NCI-H774 (cell line): Measurements from ENCODE around the gene PPP1CC.
"Not testable (repeated sequence)": the region's sequence is repeated elsewhere in the genome, so short reads cannot be mapped to it uniquely, and the experiment has no call there.

Experiments used
- DNase-seq: peaks from one replicate; lab custom pipeline; 2025; lab: John Stamatoyannopoulos, UW

Gene PPP1CC

DNA sequence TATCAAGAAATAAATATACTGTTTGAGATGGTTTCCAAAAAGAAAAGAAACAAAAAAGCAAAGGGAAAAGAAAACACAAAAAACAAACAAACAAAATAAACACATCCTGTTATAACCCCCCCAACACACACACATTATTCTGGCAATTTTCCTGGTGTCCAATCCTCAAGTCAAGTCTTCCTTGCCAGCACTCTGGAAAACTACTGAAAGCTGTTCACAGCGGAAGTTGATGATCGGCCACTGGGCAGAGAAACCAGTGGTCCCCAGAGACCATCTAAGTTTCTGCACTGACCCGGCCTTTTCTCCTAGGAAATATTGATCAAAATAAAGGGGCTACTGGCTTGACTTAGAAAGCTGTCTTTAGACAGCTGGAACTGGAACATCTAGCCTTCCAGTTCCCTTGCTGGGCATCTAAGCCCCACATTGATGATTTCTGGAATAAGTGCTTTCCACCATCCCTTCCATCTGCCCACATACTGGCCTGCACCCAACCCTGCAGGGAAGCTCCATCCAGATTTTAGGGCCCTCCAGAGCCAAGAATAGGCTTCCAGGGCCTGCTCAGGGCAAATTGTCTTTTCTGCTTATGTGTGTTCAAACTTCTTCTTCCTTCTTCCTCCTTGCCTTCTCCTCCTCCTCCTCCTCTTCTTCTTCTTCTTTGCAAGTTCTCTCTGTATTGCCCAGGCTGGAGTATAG is 11.6 kb upstream of the PPP1CC start:
- no peak for DNase-seq

DNA sequence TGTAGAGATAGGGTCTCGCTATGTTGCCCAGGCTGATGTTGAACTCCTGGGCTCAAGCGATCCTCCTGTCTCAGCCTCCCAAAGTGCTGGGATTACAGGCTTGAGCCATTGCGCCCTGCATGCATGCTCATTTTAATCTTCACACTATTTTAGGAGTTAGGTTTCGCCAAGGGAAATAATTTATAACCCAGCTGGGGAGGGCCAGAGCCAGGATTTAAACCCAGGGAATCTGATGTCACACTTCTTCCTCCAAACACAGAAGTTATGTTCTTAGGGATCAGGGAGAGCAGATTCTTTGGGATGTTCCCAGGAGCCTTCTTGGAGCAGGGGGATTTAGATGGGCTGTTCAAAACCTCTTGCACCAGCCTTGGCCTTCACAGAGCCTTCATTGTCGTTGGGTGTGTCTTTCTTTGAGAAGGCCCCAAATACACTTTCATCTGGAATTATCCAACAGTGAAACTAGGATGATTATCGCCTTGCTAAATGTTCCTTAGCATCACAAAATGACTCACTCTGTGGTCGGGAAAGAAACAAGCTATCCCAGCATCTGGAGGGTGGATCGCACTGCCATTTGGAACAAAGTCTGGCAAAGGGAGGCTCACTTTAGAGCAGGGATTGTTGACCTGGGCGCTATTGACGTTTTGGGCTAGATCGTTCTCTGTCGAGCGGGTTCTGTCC is 8.2 kb upstream of the PPP1CC start:
- DNase-seq = no peak

DNA sequence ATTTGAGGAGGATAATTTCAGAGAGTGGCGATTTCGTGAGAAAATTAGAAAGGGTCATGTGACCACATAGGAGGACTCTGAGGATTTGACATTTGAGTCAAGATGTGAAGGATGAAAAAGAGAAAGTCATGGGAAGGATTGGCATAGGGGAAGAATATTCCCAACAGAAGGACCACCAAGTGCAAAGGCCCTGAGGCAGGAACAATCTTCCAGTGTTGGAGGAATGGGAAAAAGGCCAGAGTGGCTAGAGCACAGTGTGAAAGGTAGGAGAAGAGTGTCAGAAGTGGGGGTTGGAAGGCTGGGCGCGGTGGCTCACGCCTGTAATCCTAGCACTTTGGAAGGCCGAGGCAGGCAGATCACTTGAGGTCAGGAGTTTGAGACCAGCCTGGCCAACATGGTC is 3.9 kb upstream of the PPP1CC start:
- DNase-seq = no peak

DNA sequence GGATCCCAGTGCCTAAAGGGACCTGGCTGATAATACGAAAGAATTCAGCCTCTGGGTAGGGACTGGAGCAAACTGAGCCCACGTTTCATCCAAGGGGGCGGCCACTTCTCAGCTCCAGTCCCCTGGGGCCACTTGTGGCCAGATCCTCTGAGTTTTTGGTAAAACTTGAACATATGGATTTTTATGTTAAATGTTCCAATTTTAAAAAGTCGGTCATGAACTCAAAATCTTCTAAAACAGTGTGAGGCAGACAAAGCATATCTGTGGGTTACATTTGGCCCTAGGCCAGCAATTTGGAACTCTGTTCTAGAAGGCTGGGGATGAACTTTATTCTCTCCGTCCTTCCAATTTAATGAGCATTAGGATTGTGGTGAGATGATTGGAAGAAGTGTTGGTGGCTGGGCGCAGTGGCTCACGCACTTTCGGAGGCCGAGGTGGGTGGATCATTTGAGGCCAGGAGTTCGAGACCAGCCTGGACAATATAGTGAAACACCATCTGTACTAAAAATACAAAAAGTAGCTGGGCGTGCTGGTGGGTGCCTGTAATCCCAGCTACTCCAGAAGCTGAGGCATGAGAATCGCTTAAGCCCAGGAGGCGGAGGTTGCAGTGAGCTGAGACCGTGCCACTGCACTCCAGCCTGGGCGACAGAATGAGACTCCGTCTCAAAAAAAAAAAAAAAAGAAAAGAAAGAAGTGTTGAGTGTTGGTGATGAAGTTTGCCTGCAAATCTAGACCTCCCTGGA is 3.0 kb upstream of the PPP1CC start:
- DNase-seq = no peak

DNA sequence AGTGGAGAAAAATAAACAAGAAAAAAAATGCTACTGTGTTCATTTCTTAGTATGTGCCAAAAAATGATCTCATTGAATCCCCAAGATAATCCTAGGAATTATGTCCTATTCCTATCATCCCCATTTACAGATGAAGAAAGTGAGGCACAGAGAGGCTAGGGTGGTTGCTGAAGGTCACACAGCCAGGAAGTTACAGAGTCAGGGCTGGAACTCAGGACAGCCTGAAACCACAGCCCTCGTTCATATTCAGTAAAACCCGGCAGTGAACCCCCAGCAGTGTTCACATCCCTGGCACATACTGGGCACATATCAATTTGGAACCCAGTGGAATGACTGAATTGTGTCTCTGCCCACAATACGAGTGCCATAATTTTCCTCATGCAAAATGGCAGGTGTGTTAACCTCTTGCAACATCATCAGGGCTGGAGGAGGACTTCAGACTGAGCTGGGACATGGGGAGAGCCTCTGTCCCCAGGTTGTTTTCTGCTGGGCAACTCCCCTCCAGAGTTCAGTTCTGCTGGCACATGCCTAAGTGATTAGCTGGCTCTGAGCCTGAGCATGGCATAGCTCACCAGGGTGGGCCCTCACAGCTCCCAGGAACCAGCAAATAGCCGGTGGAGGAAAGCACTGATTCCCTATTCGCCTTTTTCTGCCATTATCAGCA is 2.0 kb upstream of the PPP1CC start:
- no peak for DNase-seq

DNA sequence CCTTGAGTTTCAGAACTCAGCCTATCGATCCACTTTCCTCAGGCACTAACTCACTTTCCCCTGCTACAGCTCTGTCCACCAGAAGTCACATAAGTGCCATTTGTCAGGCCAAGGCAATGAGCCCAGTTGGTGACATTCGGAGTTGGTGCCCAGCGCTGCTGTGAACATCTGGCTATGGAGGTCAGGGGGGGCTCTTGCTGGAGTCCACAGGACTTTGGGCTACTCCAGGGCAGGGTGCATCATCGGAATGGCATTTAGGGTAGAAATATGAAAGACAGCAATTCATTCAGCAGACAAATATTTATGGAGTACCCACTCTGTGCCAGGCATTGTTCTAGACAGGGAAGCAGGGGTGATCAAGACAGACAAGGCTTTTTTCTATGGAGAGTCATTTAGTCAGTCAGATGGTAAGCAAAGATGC is 1.5 kb upstream of the PPP1CC start:
- DNase-seq = no peak

DNA sequence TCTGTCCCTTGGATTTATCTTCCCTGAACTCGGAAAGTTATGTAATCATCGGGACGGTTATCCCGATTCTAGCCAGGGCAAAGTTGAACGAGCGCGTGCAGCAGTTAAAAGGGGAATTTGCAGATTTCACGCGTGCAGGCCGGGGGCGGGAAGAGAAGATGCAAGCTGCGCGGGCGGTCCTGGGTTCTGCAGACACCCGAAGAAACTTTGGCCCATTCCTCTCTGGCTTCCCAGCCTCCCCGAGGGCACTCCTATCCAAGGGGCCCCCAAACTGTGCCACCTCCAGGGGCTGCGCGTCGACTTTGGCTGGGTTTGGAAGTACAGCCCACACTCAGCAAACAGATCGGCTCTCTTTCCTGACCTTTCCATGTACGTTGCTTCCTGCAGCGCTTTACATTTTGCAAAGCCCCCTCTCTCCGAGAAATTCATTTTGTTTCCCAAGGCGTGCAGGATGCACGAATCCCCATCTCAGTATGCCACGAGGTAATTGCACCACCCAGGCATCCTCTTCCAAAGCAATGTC is 941 bp upstream of the PPP1CC start:
- DNase-seq = no peak

DNA sequence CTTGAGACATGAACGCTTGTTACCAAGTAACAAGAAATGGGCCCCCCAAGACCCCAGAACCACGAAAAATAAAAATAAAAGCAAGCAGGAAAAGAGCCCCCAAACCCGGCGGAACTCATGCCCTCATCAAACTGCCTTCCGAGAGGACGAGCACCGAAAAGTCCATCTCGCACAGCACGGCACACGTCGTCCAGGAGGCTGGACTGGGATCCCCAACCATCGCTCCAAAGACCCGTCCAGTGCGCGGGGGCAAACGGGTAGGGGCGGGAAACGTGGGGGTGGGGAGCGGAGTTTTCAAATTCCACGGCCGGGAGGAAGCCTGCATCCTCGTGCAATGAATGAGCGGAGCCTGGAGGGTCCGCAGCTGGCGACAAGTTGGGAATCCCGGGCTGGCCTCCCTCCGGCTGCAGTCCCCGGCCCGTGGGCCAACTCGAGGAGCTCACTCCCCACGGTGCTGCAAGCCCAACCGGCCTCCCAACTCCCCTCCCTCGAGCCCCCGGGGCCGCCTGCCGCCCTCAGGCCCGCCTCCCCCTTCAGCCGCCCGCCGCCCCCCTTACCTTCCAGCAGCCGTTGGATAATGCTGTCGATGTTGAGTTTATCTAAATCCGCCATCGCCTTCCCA is 484 bp downstream of the PPP1CC start:
- DNase-seq = no peak

DNA sequence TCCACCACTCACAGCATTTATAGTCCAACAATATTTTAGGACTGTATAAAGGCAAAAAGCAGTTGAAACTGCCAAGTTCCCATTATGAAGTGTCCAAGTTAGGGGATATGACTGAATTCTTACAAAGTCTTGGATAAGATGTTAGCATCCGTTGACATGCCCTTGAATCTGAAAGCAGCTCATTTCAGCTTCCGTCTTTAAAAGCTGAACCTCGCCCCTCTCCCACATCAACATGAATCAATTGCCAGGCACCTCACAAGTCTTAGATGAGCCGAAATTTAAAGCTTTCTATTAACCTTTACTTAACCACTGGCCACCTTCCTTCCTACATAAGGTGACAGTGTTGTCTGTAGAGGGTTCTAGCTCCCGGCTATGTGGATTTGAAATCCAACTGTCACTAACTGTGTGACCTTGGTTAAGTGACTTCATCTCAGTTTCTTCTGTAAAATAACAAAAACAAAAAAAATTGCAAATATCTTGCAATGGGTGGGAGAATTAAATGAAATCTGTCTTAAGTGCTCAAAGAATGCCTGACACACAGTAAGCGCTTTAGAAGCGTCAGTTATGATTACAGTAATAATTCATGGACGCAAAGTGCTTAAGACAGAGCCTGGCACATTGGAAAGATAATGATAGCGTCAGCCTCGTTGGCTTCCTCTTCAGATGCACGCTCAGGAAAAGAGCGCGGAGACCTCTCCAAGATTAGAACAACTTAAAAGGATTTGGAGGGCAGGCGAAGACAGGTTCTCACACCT is 1.2 kb downstream of the PPP1CC start:
- DNase-seq = no peak

DNA sequence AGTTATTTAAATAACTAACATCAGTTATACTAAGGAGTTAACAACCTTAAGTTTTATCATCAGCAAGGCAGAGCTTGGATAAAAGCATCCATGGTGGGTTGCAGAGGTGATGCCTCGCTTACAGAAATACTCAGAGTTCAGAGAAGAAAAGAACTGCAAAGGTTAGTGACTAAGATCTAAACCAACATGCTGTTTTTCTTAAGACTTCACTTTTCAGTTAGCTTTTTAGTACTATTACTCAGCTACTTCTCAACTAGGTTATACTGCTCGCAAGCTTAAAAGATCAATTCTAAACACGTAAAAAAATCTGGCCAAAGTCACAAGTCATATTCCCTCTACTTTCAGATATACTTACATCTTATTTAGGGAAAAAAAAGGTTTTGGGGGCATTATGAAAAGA is 2.8 kb downstream of the PPP1CC start:
- DNase-seq = no peak

DNA sequence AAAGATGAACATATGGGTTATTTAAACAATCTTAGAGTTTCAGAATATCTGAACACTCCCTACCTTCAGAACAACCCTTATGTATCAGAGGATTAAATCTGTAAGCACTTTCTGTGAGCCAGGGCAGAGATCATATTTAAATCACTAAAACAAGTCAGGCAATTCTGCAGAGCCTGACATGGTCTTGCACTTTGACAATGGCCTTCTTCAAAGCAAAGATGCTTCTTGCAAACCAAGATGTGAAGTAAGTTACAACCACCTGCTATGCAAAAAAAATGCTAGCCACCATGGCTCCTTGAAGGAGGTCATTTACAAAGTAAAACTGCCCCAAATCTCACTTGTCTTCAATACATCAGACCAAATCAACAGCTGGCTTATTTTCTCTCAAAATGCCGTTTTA is 3.2 kb downstream of the PPP1CC start:
- DNase-seq = no peak

DNA sequence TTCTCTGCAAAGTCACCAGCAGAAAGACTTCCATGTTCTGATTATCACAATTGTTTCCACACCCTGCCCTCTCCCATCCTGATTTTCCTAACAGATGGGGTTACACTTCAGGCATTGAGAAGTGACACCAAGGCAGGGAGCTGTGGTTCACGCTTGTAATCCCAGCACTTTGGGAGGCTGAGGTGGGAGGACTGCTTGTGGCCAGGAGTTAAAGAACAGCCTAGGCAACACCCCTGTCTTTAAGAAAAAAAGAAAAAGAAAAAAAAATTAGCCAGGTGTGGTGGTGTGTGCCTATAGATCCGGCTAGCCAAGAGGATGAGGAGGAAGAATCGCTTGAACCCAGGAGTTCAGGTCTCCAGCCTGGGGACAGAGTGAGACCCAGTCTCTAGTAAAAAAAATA is 5.2 kb downstream of the PPP1CC start:
- DNase-seq = no peak

DNA sequence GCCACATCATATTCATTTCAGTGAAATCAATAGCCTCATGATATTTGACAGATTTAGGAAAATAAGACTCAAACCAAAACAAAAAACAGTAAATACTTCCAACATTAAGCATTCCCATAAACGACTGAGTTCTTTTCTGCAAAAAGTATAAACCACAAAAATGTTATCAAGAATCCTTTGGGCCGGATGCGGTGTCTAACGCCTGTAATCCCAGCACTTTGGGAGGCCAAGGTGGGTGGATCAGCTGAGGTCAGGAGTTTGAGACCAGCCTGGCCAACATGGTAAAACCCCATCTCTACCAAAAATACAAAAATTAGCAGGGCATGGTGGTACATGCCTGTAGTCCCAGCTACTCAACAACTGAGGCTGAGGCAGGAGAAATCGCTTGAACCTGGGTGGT is 5.7 kb downstream of the PPP1CC start:
- not testable (repeated sequence) for DNase-seq

DNA sequence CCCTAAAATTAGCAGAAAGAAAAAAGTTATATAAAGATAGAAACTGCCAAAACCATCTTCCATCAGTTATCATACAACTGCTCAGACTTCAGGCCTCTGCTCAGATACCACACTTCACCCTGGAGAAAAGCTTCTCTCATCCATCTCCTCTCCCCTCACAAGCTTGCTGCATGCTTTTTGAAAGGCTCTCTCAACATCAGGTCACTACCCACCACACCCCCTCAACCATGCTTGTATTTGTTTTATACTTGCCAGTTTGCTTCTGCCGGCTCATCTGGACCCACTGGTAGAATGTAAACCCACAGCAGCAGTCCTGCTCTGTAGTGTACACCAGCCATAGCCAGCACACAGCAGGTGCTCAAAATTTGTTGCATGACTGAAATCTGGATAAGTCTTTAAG is 8.8 kb downstream of the PPP1CC start:
- no peak for DNase-seq

DNA sequence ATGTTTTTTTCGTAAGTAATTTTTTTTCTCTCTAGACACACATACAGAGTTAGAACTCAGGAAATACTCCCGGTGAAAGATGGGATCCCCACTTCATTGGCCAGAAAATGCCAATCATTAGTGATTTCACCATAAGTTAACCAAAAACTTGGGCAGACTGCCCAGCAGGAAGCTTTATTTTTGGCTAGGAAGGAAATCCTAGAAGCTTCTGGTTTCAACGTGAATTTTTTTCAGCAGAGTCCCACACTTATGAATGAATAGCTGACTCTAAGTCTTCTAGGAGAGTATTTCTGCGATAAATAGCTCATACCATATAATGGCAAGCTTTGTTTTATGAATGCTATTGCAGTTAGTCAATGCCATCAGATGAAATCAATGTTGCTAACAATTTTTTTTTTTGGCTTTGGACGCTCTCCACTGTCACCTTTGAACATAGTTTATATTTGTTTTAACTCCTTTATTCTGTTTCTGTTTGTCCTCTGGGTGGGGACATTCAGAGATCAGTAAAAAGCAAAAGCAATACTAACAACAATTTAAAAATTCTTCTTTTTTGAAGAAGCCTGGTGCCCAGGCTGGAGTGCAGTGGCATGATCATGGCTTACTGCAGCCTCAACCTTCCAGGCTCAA is 9.5 kb downstream of the PPP1CC start:
- no peak for DNase-seq

DNA sequence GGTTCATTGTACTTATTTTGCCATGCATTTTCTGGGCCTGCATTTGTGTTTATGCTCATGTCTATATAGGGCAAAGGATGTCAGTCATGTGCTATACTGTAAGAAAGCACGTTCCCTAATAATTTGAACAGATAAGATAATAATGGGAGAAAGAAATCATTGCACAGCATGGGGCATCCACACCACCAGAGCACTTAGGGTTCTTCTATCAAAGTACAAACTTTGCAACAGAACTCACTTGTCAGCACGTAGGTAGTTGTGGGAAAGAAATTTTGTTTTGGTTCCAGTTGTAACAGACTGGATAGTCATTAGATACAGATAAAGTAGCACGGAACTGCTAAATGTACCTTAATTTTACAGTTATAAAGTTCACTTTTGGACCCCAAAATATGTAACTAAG is 10.1 kb downstream of the PPP1CC start:
- DNase-seq = no peak

DNA sequence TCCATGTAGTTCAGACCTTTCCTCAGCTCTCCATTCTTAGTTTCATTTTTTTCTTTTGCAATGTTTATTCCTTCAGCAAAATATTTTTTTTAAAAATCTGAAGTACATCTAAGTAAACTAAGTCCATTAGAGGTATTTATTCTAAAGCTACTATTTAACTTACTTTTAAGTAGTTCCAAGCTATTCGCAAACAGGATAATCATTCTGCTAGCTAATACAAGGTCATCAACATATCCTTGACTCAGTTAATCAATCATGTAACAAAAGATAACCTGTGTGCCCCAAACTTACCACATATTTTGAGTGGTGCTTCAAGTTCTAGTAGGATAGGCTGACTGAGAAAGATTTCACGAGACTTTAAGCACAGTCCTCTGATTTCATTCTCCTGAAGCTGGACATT is 11.2 kb downstream of the PPP1CC start:
- no peak for DNase-seq

DNA sequence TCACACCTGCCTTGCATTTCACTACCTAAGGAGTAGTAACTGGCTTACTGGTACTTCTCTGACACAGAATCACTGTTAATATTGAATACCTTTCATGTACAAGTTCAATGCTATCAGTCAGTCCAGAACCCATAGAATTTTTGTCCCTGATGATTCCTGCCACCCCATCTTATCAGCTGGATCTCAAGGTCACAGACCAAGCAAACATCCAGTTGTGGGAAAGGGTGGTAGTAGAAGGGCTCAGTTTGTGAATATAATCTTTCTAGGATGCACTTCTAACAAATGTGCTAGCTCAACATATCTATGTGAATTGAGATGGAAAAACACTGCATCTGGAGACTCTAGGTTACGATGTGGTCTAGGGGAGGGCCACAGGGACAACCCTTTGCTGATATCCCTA is 14.1 kb downstream of the PPP1CC start:
- DNase-seq = no peak

DNA sequence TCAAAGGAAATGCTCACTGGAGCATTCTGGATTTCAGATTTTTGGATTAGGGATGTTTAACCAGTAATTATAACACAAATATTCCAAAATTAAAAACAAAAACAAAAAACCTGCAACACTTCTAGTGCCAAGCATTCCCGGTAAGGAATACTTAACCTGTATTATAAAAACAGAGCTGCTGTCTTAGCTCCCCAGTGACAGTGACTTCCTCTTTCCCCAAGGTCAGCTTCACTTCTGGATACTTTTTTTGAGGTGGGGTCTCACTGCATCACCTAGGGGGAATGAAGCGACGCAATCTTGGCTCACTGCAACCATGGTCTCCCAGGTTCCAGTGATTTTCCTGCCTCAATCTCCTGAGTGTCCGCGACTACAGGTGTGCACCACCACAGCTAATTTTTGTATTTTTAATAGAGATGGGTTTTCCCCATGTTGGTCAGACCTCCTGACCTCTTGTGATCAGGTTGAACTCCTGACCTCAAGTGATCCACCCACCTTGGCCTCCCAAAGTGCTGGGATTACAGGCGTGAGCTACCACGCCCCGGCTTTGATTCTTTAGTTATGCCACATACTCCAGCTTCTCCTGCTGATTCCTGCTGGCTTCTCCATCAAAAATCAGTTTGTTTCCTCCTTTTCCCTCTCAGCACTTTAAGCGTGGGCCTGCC is 15.9 kb downstream of the PPP1CC start:
- no peak for DNase-seq

DNA sequence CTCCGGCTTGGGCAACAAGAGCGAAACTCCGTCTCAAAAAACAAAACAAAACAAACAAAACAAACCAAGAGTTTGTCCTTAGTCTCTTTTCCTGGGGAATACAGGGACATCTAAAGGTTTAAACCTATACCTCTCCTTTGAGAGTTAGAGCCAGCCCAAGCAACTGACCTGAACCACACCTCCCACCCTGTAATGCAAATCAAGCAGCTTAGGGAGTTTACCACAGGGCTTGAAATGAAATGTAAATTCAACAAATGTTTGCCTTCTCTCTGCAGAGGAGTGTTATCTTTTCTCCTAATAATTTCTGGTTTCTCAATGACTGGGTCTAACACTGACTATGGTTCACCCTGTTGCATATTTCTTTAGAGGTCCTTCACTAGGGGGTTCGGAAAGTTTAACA is 16.7 kb downstream of the PPP1CC start:
- DNase-seq = no peak
